ENCODE results near the gene PLA2G2D. TPM values are rescaled to one million over a fixed set of nuclear protein-coding genes. Genes with fewer than 3 reads are reported as not detected.

The PLA2G2D gene
- total and polyA plus RNA-seq, 9 of the 15 experiments (the other 6 are each of a cell fraction or from before 2014, with no cell fraction given), result not detected

DNA sequence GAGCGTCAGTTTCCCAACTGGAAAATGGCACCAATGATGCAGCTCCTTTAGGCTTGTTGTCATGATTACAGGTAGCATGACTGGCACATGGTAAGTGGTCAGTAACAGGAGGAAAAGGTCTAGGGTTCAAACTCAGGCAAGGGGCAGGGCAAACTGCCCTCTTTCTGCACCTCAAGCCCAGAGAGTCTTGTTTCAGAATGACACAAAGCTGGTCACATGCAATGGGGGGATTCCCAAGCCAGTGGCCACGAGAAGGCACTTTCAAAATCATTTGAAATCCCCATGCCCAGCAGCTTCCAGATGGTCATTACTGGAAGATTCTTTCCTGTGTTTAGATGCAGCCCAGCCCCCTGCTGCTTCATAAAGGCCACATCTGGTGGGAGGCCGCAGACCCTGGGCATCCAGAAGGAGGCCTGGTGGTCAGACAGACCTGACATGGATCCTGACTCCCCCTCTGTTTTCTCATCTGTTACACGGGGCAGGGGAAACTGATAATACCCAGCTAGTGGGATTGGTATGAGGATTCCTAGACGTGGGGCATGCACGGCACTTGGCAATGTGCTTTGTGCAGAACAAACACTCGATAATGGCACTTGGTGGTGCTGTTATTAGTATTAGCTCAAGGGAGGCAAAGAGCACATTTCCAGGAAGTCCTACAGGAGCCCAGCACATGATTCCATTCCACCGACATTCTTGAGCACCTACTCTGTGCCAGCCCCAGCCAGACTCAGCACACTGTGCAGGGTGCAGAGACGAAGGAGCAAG is 6.9 kb upstream of the PLA2G2D start:
- no peaks in the 10 kb centered on the region for H4K20me1 ChIP-seq (replicated peaks; ENCODE audit: control insufficient read depth, insufficient read depth, low read length)
- no peaks in the 10 kb centered on the region for H3K9me1 ChIP-seq (ENCODE audit: control insufficient read depth, insufficient read depth, low read length)
- no peak overlapping the region for H3K27ac ChIP-seq (ENCODE audit: extremely low read depth, low read depth, low read length)
- H3K4me2 ChIP-seq (ENCODE audit: insufficient read depth, low read length), result no peak overlapping the region
- peaks cover 10 to 12% of the 10 kb centered on the region in 2 experiments; a peak in 4 of 5 replicates for H3K4me1 ChIP-seq (replicated peaks in 1 of 2; ENCODE audit: control insufficient read depth in 2 of 2, insufficient read depth in 2 of 2, low read length in 2 of 2)
- intact Hi-C loops (cut with micrococcal nuclease), result no loop called here
- ChIA-PET POLR2A (interaction anchor here (0.6 to 1.1 kb wide), 3 partner anchors 10 to 124 kb away, joined by 3 to 4 read pairs (median 4); no protein-coding TSS in a partner anchor), CTCF (ENCODE audit: low intra/inter-chr PET ratio) (no interaction called here)
- H3K9me3 ChIP-seq (replicated peaks; ENCODE audit: control insufficient read depth, insufficient read depth, low read depth, low read length), result no peaks in the 10 kb centered on the region
- H3K27me3 ChIP-seq (ENCODE audit: control insufficient read depth in 2 of 2, insufficient read depth in 2 of 2, low read length in 2 of 2), result peaks cover 14 to 25% of the 10 kb centered on the region in 2 experiments; a peak in 3 of 5 replicates
- BruUV-seq (replicated peaks), result no TSS peak
- H3K79me2 ChIP-seq (ENCODE audit: control insufficient read depth, insufficient read depth, low read length), result no peaks in the 10 kb centered on the region
- in situ Hi-C loops (cut with MboI), result no loop called here
- FAIRE-seq (no peak), DNase-seq (ENCODE audit: extremely low read depth in 1 of 4, low spot score in 3 of 4) (no peak), ATAC-seq (no peak)
- no peak overlapping the region for H3K4me3 ChIP-seq
- 4% methylated on average over 9 of the region's 9 CpGs for WGBS (ENCODE audit: insufficient coverage, low coverage, missing lambda C conversion rate)
- TF ChIP-seq POLR2G (IDR thresholded peaks at IDR 0.05; ENCODE audit: low read depth, low read length) (no peak), TEAD1 (CRISPR knock-in tag; IDR thresholded peaks at IDR 0.05) (no peak), NFE2L1 (tag; IDR thresholded peaks at IDR 0.05; ENCODE audit: borderline replicate concordance, low read depth) (no peak), SNIP1 (IDR thresholded peaks at IDR 0.05; ENCODE audit: low read depth) (no peak), ZNF124 (CRISPR knock-in tag; IDR thresholded peaks at IDR 0.05) (no peak)
- TF ChIP-seq, protein P1, sequence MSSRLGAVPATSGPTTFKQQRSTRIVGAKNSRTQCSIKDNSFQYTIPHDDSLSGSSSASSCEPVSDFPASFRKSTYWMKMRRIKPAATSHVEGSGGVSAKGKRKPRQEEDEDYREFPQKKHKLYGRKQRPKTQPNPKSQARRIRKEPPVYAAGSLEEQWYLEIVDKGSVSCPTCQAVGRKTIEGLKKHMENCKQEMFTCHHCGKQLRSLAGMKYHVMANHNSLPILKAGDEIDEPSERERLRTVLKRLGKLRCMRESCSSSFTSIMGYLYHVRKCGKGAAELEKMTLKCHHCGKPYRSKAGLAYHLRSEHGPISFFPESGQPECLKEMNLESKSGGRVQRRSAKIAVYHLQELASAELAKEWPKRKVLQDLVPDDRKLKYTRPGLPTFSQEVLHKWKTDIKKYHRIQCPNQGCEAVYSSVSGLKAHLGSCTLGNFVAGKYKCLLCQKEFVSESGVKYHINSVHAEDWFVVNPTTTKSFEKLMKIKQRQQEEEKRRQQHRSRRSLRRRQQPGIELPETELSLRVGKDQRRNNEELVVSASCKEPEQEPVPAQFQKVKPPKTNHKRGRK (tag; IDR thresholded peaks at IDR 0.05), result no peak
- no peaks in the 10 kb centered on the region for H3K36me3 ChIP-seq (ENCODE audit: control insufficient read depth, insufficient read depth, low read length)
- no peak overlapping the region for H2AFZ ChIP-seq (ENCODE audit: low read depth, low read length)
- H3K9ac ChIP-seq (ENCODE audit: insufficient read depth in 1 of 2, low read depth in 2 of 2, low read length in 2 of 2), result no peak overlapping the region
